SK-MEL-5 (cell line): ENCODE results near the gene EXOC4. TPM values are rescaled to one million over a fixed set of nuclear protein-coding genes. Genes with fewer than 3 reads are reported as not detected.
A peak's percentile ranks its signal among the peaks of the same experiment; 100 is the strongest.

ENCODE experiments used
- DNase-seq: peaks from one replicate; pipeline ENCODE4 v3.0.0-alpha.2; 2016; ENCODE audit warnings: low read depth, low spot score
- in situ Hi-C: cut with HindIII; loops from 2 replicates; pipeline ENCODE4 v1.10.0; 2016; ENCODE audit warnings: low sequenced_read_pairs, high pct_unique_total_duplicates, low pct_unique_long_range_greater_than_20kb
- total RNA-seq: library from RNA; depleted of rRNA; stranded (reverse); fragments of >200 nt; shearing (Covaris generic); gene quantifications from 2 replicates; pipeline ENCODE4 v1.2.3, GENCODE V29; 2014

Gene EXOC4
- total RNA-seq, 1 experiment from 2014 or later, result 70.3 TPM

- in situ Hi-C loops, result no loop called here
- no peak for DNase-seq
Observed at GRCh38 chr7:133584956-133585668, 332.2 kb downstream of the EXOC4 start.

GRCh38 chr7:133586253-133586652 is 333.4 kb downstream of the EXOC4 start:
- in situ Hi-C loops, result no loop called here

GRCh38 chr7:133587903-133588302 is 335.0 kb downstream of the EXOC4 start:
- in situ Hi-C loops, result no loop called here
- peak; percentile 42 for DNase-seq

More at GRCh38 chr7:133586253-133586652, 333.4 kb downstream of the EXOC4 start:
- DNase-seq, result no peak

- no peak for DNase-seq
- in situ Hi-C loops, result no loop called here
Observed at GRCh38 chr7:133590795-133591194, 337.9 kb downstream of the EXOC4 start.

GRCh38 chr7:133591704-133592340 is 338.9 kb downstream of the EXOC4 start:
- no peak for DNase-seq
- in situ Hi-C loops, result no loop called here

- in situ Hi-C loops, result no loop called here
- no peak for DNase-seq
Observed at GRCh38 chr7:133593561-133593960, 340.7 kb downstream of the EXOC4 start.

- in situ Hi-C loops, result no loop called here
- DNase-seq, result no peak
Observed at GRCh38 chr7:133601617-133602016, 348.7 kb downstream of the EXOC4 start.

GRCh38 chr7:133602291-133602690 is 349.4 kb downstream of the EXOC4 start:
- DNase-seq, result no peak
- in situ Hi-C loops, result no loop called here

- in situ Hi-C loops, result no loop called here
- no peak for DNase-seq
Observed at GRCh38 chr7:133606991-133607390, 354.1 kb downstream of the EXOC4 start.

- in situ Hi-C loops, result no loop called here
- no peak for DNase-seq
Observed at GRCh38 chr7:133609806-133610205, 356.9 kb downstream of the EXOC4 start.

- DNase-seq, result no peak
- in situ Hi-C loops, result no loop called here
Observed at GRCh38 chr7:133611955-133612354, 359.1 kb downstream of the EXOC4 start.

GRCh38 chr7:133613250-133613790 is 360.4 kb downstream of the EXOC4 start:
- DNase-seq, result no peak
- in situ Hi-C loops, result no loop called here

GRCh38 chr7:133614251-133614650 is 361.4 kb downstream of the EXOC4 start:
- no peak for DNase-seq
- in situ Hi-C loops, result no loop called here

GRCh38 chr7:133618970-133619369 is 366.1 kb downstream of the EXOC4 start:
- no peak for DNase-seq
- in situ Hi-C loops, result no loop called here

GRCh38 chr7:133619491-133619890 is 366.6 kb downstream of the EXOC4 start:
- in situ Hi-C loops, result no loop called here
- no peak for DNase-seq

GRCh38 chr7:133623721-133624120 is 370.8 kb downstream of the EXOC4 start:
- DNase-seq, result no peak
- in situ Hi-C loops, result no loop called here

- no peak for DNase-seq
- in situ Hi-C loops, result no loop called here
Observed at GRCh38 chr7:133625046-133625445, 372.2 kb downstream of the EXOC4 start.

GRCh38 chr7:133629701-133630100 is 376.8 kb downstream of the EXOC4 start:
- DNase-seq, result no peak
- in situ Hi-C loops, result no loop called here

GRCh38 chr7:133633055-133633454 is 380.2 kb downstream of the EXOC4 start:
- in situ Hi-C loops, result no loop called here
- DNase-seq, result no peak
